ENCODE data around the gene PRMT9.

- TF ChIP-seq MXI1 (IDR thresholded peaks at IDR 0.05; ENCODE audit: borderline replicate concordance, low read depth, low read length): no peak
- no peak for TF ChIP-seq MAFK (IDR thresholded peaks at IDR 0.05; ENCODE audit: low read depth, low read length)
- TF ChIP-seq CTCF (conservative IDR thresholded peaks at IDR 0.05; ENCODE audit: low read depth, low read length): no peak
- TF ChIP-seq POLR2A (IDR thresholded peaks at IDR 0.05; ENCODE audit: low read depth, low read length): no peak
These were observed 26.0 kb upstream of the PRMT9 start for GRCh38 chr4:147709999-147710398.

Measured in IMR-90 (cell line).